GM23338 (cell line): ENCODE data around the gene MOB3B.

Source experiments
- CTCF ChIP-seq, 2 experiments: fragments of 200-600 bp in 1 of 2; sonication (generic) in 1 of 2; conservative IDR thresholded peaks; 2 replicates each; pipeline versions ENCODE4 v1.5.1 to v1.6.1; 2016 to 2017; ENCODE audit warnings: antibody characterized with exemption in 2 of 2, low read depth in 2 of 2, mild to moderate bottlenecking in 2 of 2, moderate library complexity in 1 of 2
- EZH2phosphoT487 ChIP-seq: fragments of 200-600 bp; sonication (generic); IDR thresholded peaks from one replicate; pipeline ENCODE4 v1.8.1; 2018; ENCODE audit warnings: antibody characterized with exemption; ENCODE audit not compliant: unreplicated experiment

- TF ChIP-seq EZH2phosphoT487 (no peak), CTCF (conservative IDR thresholded peaks at IDR 0.05; ENCODE audit: low read depth in 2 of 2) (no peak)
These were observed 54.5 kb downstream of the MOB3B start for GRCh38 chr9:27475057-27475595.
